ENCODE data around the gene PP2D1. TPM values are rescaled to one million over a fixed set of nuclear protein-coding genes. Genes with fewer than 3 reads are reported as not detected.
"Not testable (repeated sequence)": the region's sequence is repeated elsewhere in the genome, so short reads cannot be mapped to it uniquely, and the experiment has no call there.

The PP2D1 gene
- total and polyA plus RNA-seq, 2 experiments from 2014 or later, result 0.23 TPM; not detected in 1

DNA sequence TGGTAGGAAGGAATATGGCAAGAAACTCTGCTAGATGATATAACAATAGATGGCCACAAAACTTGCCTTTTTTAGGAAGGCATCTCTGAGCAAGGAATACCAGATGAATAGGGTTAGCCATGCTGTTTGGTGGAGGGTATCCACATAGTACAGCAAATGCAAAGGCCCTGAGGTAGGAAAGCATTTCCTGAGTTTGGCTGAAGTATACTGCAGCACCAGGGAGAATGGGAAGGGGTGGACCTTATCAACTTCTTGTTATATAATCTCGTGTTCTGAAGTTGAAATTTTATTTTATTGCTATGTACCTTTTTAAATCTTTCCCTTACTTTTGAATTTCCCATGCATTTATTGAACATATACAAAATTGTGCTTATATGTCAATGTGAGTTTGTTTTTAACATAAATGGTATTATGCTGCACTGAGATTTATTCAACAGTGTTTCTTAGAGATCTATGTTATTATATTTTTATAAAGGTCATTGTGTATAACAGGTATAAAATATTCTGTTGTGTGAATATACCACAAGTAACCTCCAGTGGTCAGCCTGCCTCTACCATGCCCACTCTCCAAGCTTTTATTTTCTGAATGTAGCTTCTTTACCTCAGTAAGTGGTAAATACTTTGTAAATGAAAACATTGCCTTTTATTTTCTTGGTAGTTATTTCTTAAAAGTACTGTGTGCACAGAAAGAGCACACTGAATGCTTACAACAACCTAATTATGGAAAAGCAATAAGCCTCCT, 25.4 kb upstream of the PP2D1 start:
- WGBS (ENCODE audit: low lambda C conversion rate, missing lambda C conversion rate), result 91% methylated on average over 1 of the region's 1 CpG
- Histone ChIP-seq H3K9me2 (replicated peaks; ENCODE audit: insufficient read depth) (no peaks in the 10 kb centered on the region), H3K4me1 (ENCODE audit: insufficient read depth) (peaks cover 20% of the 10 kb centered on the region), H3K4me3 (no peak overlapping the region), H3K79me2 (peaks cover 8% of the 10 kb centered on the region), H2AFZ (no peak overlapping the region), H3K27me3 (no peaks in the 10 kb centered on the region), H3K9me3 (ENCODE audit: low read depth) (no peaks in the 10 kb centered on the region), H3K27ac (no peak overlapping the region), H3K4me2 (no peak overlapping the region), H4K20me1 (ENCODE audit: insufficient read depth, poor library complexity, severe bottlenecking) (peaks cover 6% of the 10 kb centered on the region), H3K36me3 (replicated peaks; ENCODE audit: insufficient read depth, low read depth) (no peaks in the 10 kb centered on the region)
- TF ChIP-seq EZH2 (IDR thresholded peaks at IDR 0.05; ENCODE audit: borderline replicate concordance) (no peak), EZH2phosphoT487 (IDR thresholded peaks at IDR 0.05; ENCODE audit: low read depth, severe bottlenecking, unreplicated experiment) (no peak)
- TF ChIP-seq, protein P1, sequence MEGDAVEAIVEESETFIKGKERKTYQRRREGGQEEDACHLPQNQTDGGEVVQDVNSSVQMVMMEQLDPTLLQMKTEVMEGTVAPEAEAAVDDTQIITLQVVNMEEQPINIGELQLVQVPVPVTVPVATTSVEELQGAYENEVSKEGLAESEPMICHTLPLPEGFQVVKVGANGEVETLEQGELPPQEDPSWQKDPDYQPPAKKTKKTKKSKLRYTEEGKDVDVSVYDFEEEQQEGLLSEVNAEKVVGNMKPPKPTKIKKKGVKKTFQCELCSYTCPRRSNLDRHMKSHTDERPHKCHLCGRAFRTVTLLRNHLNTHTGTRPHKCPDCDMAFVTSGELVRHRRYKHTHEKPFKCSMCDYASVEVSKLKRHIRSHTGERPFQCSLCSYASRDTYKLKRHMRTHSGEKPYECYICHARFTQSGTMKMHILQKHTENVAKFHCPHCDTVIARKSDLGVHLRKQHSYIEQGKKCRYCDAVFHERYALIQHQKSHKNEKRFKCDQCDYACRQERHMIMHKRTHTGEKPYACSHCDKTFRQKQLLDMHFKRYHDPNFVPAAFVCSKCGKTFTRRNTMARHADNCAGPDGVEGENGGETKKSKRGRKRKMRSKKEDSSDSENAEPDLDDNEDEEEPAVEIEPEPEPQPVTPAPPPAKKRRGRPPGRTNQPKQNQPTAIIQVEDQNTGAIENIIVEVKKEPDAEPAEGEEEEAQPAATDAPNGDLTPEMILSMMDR (IDR thresholded peaks at IDR 0.05; ENCODE audit: poor library complexity), result no peak
- no peak for DNase-seq (ENCODE audit: low spot score)

DNA sequence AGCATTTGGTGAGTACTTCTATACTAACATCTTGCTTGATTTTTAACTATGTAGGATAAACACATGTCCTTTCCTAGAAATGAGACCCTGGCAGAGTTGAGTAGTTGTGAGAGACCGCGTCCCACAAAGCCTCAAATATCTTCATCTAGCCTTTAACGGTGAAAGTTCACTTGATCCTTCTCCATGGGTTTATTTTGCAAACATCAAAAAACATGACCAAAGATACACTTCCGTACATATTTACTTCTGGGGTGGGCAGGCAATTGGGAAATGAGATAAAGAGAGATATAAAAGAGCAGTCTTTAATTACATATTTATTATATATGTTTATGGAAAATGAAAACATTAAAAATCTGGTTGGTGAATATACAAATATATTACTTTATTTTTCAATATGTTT, 23.0 kb upstream of the PP2D1 start:
- Histone ChIP-seq H3K27me3 (no peaks in the 10 kb centered on the region), H3K27ac (no peak overlapping the region), H3K9me2 (replicated peaks; ENCODE audit: insufficient read depth) (no peaks in the 10 kb centered on the region), H3K9me3 (ENCODE audit: low read depth) (no peaks in the 10 kb centered on the region), H3K4me1 (ENCODE audit: insufficient read depth) (peaks cover 10% of the 10 kb centered on the region), H3K4me2 (no peak overlapping the region), H3K36me3 (replicated peaks; ENCODE audit: insufficient read depth, low read depth) (no peaks in the 10 kb centered on the region), H2AFZ (no peak overlapping the region), H3K4me3 (no peak overlapping the region), H3K79me2 (no peaks in the 10 kb centered on the region), H4K20me1 (ENCODE audit: insufficient read depth, poor library complexity, severe bottlenecking) (no peaks in the 10 kb centered on the region)
- TF ChIP-seq EZH2phosphoT487 (IDR thresholded peaks at IDR 0.05; ENCODE audit: low read depth, severe bottlenecking, unreplicated experiment), result no peak
- TF ChIP-seq, protein P1 (IDR thresholded peaks at IDR 0.05; ENCODE audit: poor library complexity), result no peak
- TF ChIP-seq EZH2 (IDR thresholded peaks at IDR 0.05; ENCODE audit: borderline replicate concordance), result no peak
- WGBS (ENCODE audit: low lambda C conversion rate, missing lambda C conversion rate), result 86% methylated on average over 4 of the region's 4 CpGs
- no peak for DNase-seq (ENCODE audit: low spot score)

DNA sequence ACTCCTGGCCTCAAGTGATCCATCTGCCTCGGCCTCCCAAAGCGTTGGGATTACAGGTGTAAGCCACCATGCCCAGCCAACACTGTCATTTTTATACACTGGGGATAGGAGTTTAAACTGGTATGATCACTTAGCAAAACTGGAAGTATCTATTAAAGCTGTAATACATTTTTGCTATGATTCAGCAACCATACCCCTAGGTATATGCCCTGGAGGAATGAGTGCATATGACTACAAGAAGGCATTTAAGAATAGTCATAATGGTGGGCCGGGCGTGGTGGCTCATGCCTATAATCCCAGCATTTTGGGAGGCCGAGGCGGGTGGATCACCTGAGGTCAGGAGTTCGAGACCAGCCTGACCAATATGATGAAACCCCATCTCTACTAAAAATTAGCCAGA, 19.9 kb upstream of the PP2D1 start:
- H3K9me2 ChIP-seq (replicated peaks; ENCODE audit: insufficient read depth); H3K4me2 ChIP-seq; H3K4me3 ChIP-seq; H3K9me3 ChIP-seq (ENCODE audit: low read depth); H3K79me2 ChIP-seq; H4K20me1 ChIP-seq (ENCODE audit: insufficient read depth, poor library complexity, severe bottlenecking); H3K27ac ChIP-seq; H3K4me1 ChIP-seq (ENCODE audit: insufficient read depth); DNase-seq (ENCODE audit: low spot score); H2AFZ ChIP-seq; H3K27me3 ChIP-seq; H3K36me3 ChIP-seq (replicated peaks; ENCODE audit: insufficient read depth, low read depth): not testable (repeated sequence)
- WGBS (ENCODE audit: low lambda C conversion rate, missing lambda C conversion rate), result 95% methylated on average over 7 of the region's 7 CpGs

DNA sequence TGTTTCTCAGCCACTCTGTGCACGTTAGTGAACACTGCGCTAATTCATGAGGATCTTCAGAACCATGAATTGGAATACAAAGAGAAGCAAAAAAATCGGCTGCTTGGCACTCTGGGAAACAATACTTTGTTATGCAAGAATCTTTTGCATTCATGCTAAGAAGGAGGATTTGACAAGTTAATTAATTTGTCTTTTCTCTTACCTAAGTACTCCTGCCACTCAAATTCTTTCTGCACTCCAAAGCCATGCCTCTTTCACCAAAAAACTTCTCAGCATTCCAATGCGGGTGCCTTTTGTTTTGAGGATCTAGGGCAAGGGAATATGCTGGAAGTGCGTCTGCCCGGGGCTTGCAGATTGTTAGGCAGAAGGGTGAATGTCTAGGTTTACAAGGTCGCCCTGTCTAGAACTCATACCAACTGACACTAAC, 16.9 kb upstream of the PP2D1 start:
- H3K27me3 ChIP-seq, result no peaks in the 10 kb centered on the region
- H3K9me3 ChIP-seq (ENCODE audit: low read depth), result no peaks in the 10 kb centered on the region
- TF ChIP-seq EZH2 (IDR thresholded peaks at IDR 0.05; ENCODE audit: borderline replicate concordance) (no peak), EZH2phosphoT487 (IDR thresholded peaks at IDR 0.05; ENCODE audit: low read depth, severe bottlenecking, unreplicated experiment) (no peak)
- TF ChIP-seq, protein P1 (IDR thresholded peaks at IDR 0.05; ENCODE audit: poor library complexity), result no peak
- H3K27ac ChIP-seq, result no peak overlapping the region
- no peaks in the 10 kb centered on the region for H3K36me3 ChIP-seq (replicated peaks; ENCODE audit: insufficient read depth, low read depth)
- H3K79me2 ChIP-seq, result no peaks in the 10 kb centered on the region
- H2AFZ ChIP-seq, result no peak overlapping the region
- H3K4me1 ChIP-seq (ENCODE audit: insufficient read depth), result no peaks in the 10 kb centered on the region
- no peak for DNase-seq (ENCODE audit: low spot score)
- no peak overlapping the region for H3K4me3 ChIP-seq
- H3K9me2 ChIP-seq (replicated peaks; ENCODE audit: insufficient read depth), result no peaks in the 10 kb centered on the region
- WGBS (ENCODE audit: low lambda C conversion rate, missing lambda C conversion rate), result 79% methylated on average over 7 of the region's 7 CpGs
- H4K20me1 ChIP-seq (ENCODE audit: insufficient read depth, poor library complexity, severe bottlenecking), result no peaks in the 10 kb centered on the region
- no peak overlapping the region for H3K4me2 ChIP-seq
